ENCODE results near the gene CCDC88C.

The CCDC88C gene

DNA sequence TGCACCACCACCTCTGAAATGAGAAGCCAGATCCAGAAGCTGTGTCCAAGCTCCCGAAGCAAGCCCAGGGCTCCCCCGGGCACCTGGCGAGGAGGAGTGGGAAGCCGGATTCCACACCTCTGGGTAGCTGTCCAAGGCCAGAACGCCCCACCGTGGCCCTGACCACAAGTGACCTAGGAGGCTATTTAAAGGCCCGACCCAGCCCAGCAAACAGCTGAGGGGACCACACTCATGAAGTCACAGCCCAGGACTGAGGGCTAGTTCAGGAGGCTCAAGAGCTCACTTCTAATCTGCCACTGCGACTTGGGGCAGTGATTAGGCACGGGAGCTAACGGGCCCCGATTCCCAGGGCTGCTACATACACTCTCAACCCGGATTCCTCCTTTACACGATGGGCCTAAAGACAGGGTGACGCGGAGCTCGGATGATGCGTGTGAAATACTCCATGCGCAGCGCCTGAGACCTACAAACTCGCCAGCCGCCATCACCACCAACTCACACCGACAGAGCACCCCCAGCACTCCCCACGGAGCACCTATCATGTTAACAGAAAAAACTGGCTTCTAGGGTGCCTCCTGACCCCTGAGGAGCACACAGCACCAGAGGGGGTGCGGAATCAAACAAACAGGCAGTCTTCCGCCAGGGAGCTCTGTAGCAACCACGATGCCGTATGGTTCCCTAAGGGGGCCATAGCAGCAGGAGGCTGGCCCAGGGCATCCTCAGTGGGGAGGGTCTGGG is 89.1 kb downstream of the CCDC88C start:
- no peak for DNase-seq

DNA sequence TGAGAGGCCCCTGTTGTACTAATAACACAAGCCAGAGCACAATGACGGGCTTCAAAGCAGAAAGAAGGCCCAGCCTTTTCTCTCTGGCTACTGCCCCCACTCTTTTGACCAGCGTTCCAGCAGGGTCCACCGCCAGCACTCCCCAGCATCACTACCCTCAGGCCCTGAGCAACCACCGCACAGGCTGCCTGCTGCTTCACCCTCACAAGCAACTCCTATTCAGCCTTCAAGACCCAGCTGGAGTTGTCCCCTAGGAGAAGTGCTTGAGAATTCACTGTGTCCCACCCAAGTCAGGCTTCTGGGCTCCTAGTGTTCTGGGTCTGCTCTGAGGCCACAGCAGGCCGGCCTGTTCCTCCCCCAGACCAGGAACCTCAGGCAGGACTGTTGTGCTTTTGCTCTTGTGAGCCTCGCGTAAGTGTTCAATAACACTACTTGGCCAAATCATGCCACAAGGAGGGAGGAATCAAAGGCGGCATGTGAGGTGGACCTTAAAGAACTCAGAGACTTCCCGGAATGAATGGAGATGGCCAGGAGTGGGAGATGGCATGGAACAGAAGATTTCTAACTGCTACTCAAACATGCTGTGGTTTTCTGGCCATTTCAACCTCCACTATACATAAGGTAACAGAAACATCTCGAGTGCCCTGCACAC is 89.8 kb downstream of the CCDC88C start:
- DNase-seq: no peak

- no peak for DNase-seq
Observed at GRCh38 chr14:91327250-91327595, 90.4 kb downstream of the CCDC88C start.

DNA sequence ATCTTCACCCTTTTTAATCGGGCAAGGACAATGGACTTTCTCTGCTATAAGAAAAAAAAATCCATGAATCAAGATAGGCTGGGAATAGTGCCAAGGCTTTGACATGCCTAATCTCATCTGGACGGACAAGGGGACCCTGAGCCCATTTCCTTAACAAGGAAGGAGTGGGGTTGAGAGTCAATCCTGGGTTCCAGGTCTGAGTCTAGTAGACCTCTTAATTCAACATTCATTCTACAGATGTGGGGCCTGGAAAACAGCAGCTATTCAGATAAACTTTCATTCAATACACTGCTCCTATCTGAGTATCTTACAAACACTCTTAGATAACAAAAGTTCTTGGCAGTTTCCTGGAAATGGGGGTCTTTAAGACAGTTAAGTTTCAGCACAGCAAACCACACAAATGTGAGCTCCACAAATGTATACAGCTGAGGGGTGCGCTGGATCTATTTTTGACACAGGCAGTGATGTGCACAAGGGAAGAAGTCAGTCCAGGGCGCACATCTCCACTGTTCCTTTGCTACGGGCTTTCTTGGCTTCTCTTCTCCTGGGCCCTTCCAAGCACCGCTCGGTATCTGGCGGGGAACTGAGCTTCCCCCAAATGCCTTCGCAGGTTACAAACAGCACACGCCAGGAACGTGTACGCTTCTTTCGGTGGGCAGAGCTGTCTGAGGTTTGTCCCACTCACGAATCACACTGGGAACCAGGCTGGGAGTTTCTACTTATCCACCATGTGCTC is 90.9 kb downstream of the CCDC88C start:
- no peak for DNase-seq

GRCh38 chr14:91324606-91325575 is 92.7 kb downstream of the CCDC88C start:
- DNase-seq: no peak

DNA sequence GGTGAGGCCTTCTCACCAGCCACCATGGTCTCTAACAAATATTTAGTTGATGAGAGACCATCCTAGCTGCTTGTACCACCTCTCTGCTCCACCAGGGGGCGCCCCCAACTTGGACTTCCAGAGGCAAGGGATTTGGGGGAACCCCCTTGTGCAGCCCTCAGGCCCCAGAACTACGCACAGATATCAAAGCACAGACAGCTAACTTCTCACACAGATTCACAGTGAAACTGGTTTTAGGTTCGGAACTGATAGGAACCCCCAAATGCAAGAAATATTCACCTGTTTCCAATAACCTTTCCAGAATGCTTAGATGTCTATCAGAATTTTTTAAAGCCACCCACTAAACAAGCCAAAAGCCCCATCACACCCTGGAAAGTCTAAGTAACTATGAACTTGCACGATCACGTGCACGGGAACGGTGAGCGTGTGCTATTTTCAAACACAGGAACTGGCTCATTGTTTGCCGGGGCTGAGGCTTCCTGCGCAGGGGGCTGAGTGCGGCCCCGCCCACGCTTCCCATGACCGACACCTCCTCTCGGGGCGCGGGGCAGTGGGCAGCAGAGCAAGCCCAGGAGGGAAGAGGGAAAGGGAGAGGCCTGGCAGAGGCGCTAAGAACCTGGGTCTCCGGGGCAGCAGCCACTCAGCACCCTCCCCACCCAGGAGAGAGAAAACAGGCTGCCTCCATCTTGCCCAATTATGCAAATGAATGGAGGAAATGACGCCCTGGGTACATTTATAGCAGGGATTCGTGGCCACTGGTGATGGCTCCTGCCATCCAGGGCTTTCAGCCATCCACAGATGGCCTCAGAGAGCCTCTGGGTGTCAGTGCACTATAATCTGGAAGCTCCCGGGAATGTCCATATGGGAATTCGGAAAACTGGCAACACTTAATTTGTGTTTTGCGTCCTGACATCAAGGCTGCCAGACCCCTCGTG is 93.7 kb downstream of the CCDC88C start:
- peak in 49 of 51 donors; percentile 19 to 94 (median 64) for DNase-seq

DNA sequence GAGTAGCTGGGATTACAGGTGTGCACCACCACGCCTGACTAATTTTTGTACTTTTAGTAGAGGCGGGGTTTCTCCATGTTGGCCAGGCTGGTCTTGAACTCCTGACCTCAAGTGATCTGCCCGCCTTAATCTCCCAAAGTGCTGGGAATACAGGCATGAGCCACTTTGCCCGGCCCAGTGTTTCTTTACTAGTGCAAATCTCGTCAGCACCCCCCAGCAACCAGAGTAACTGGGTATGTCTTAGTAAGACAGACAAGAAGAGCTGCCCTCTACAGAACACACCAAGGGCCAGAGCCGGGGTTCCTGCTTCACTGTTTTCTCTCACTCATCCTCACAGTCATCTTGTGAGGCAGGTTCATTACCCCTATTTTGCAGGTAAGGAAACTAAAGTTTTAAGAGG is 94.6 kb downstream of the CCDC88C start:
- DNase-seq: no peak

DNA sequence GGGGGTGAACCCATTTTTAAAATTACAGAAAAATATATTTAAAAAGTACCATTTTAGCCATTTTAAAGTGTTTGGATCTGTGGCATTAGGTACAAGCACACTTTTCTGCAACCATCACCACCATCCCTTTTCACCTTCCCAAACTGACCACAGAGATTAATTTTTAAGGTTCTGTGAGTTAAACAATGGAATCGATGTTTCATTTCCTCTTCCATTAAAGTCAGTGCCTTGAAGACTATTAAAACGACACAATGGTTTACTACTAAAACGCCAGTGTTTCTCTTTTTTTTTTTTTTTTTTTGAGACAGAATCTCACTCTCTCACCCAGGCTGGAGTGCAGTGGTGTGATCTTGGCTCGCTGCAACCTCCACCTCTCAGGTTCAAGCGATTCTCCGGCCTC is 95.0 kb downstream of the CCDC88C start:
- no peak for DNase-seq

- DNase-seq: no peak
Observed at GRCh38 chr14:91321131-91321530, 96.5 kb downstream of the CCDC88C start.

DNA sequence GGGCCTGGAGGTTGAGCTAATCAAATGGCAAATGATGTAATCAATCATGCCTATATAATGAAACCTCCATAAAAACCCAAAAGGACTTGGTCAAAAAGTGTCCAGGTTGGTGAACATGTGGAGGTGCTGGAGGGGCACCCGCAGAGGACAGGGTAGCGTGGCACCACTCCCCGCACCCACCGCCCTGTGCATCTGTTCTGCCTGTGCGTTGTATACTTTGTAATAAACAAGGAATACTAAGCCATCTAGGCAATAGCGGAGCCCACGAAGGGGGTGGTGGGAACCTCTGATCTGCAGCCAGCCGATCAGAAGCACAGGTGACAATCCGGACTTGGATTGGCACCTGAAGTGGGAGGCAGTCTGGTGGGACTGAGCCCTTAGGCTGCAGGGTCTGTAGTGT is 97.4 kb downstream of the CCDC88C start:
- DNase-seq: no peak

DNA sequence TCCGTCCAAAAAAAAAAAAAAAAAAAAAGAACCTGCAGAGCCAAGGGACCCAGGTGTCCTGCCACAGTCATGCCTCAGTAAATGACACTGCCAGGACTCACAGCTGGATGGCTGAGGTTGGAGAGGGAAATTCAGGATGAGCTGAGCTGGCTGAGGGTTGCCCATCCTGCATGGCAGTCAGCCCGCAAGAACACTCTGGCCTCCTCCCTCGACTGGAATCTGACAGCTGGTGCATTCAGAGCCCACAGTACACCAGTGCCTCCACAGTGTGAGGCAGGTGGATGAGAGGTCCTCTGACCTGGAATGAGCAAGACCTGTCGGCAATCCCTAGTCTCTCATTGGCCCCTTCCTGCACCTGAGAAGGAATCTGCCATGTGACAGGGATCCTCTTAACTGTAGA is 98.7 kb downstream of the CCDC88C start:
- no peak for DNase-seq

- no peak for DNase-seq
Observed at GRCh38 chr14:91317381-91318308, 100.0 kb downstream of the CCDC88C start.

DNA sequence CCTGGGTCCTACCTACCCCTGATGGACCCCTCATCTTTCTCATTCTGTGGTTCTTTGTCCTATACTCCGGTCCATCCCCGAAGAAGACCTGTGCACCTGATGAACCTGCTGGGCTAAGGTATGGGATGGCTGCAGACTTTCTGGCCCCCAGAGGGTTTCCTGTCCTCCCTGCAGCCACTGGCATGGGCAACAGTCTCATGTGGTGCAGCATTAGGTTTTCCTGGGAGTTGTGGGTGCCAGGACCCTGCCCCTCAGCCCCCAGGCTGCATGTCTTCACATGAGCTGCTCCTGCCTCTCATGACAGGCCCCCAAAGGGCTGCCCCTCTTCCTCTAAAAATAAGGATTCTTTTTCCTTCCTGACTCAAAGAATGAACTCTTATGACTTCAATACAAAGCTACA is 100.9 kb downstream of the CCDC88C start:
- DNase-seq: no peak

DNA sequence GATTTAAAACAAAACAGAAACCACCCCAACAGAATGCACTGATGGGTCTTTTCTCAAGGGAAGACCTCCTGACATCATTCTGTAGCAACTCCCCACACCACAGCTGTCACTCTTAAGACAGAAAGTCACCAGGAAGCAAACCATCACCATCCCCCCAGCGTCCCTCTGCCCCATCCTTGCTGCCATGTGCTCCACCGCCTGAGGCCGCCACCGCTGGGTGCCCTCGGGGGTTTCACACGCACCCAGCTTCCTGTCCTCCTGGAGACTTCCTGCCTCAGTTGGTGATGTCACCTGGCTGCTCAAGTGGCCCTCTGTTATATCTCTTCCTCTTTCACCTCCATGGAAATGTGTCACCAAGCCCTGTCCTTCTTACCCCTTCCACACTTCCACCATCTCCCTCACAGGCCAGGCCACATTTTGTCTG is 101.8 kb downstream of the CCDC88C start:
- no peak for DNase-seq

- DNase-seq: no peak
Observed at GRCh38 chr14:91313852-91314251, 103.8 kb downstream of the CCDC88C start.

- no peak for DNase-seq
Observed at GRCh38 chr14:91313154-91313850, 104.3 kb downstream of the CCDC88C start.

DNA sequence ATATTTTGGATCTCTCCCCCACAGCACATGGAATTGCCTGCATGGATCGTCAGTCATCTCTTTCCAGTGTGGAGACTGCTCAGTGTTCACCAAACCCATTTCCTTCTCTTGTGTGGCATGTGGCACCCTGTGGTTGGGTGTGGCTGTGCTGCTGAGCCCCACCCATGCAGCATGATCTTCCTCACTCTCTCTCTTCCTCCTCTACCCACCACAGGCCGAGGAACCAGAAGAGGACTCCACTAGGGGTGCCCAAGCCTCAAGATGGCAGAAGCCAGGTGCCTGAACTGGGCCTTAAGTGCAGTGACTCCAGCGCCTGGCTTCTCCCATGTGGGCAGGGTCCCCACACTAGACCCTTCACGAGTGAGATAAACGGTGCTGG is 106.3 kb downstream of the CCDC88C start:
- no peak for DNase-seq

DNA sequence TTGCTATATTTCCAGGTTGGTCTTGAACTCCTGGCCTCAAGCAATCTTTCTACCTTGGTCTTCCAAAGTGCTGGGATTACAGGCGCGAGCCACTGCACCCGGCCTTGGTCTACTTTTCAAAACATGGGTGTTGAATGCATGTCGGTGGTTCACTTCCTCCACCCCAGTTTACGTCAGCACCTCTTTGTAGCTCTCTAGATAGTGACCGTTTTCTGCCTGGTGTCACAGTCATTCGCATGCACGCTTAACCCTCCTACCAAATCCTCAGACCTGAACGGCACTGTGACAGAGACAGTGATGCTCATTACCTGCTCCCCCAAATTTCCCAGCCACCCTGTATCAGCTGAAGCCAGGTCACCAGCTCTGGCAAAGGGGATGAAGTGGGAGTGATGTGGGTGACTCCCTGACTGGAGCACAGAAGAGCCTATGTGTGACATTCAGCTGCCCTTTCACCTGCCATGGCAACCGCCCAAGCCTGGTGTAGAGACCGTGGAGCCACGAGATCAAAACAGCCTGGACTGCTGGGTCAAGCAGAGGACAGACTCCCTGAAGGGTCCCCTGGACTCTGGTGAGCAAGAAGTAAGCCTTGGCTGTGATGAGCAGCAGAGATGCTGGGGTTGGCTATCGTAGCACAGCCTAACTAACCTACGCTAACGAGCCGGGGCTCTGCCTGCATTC is 106.9 kb downstream of the CCDC88C start:
- DNase-seq: no peak

All from hypothalamus (tissue), 51 donors.